ACHN (cell line): Measurements from ENCODE around the gene ALG12.

Source experiments
- DNase-seq: peaks from one replicate; pipeline ENCODE4 v3.0.0-alpha.2; 2015
- in situ Hi-C: cut with HindIII; loops from 2 replicates; pipeline ENCODE4 v1.10.0; 2017; ENCODE audit warnings: low sequenced_read_pairs, low pct_ligation_motif_present, low pct_unique_long_range_greater_than_20kb

The ALG12 gene

GRCh38 chr22:49884075-49884474, 34.2 kb downstream of the ALG12 start:
- no peak for DNase-seq
- in situ Hi-C loops, result no loop called here

- in situ Hi-C loops, result no loop called here
Measured at GRCh38 chr22:49883294-49883640, 35.0 kb downstream of the ALG12 start.

GRCh38 chr22:49882519-49883293, 35.5 kb downstream of the ALG12 start:
- DNase-seq, result no peak
- in situ Hi-C loops, result no loop called here

More at GRCh38 chr22:49883294-49883640, 35.0 kb downstream of the ALG12 start:
- DNase-seq, result no peak

- in situ Hi-C loops, result no loop called here
- DNase-seq, result no peak
Measured at GRCh38 chr22:49881856-49882255, 36.4 kb downstream of the ALG12 start.

- DNase-seq, result no peak
- in situ Hi-C loops, result no loop called here
Measured at GRCh38 chr22:49880281-49880680, 38.0 kb downstream of the ALG12 start.

- in situ Hi-C loops, result no loop called here
- DNase-seq, result no peak
Measured at GRCh38 chr22:49879871-49880270, 38.4 kb downstream of the ALG12 start.

- no peak for DNase-seq
- in situ Hi-C loops, result no loop called here
Measured at GRCh38 chr22:49878206-49878605, 40.0 kb downstream of the ALG12 start.

GRCh38 chr22:49877642-49878041, 40.6 kb downstream of the ALG12 start:
- in situ Hi-C loops, result no loop called here
- DNase-seq, result no peak

- in situ Hi-C loops, result no loop called here
Measured at GRCh38 chr22:49873228-49873940, 44.9 kb downstream of the ALG12 start.

GRCh38 chr22:49872347-49872746, 45.9 kb downstream of the ALG12 start:
- DNase-seq, result no peak
- in situ Hi-C loops, result no loop called here

More at GRCh38 chr22:49873228-49873940, 44.9 kb downstream of the ALG12 start:
- no peak for DNase-seq

GRCh38 chr22:49871482-49871881, 46.8 kb downstream of the ALG12 start:
- in situ Hi-C loops, result no loop called here
- no peak for DNase-seq

GRCh38 chr22:49869845-49870712, 48.2 kb downstream of the ALG12 start:
- DNase-seq, result no peak
- in situ Hi-C loops, result no loop called here

- in situ Hi-C loops, result no loop called here
- no peak for DNase-seq
Measured at GRCh38 chr22:49869086-49869830, 49.0 kb downstream of the ALG12 start.

- in situ Hi-C loops, result no loop called here
- DNase-seq, result no peak
Measured at GRCh38 chr22:49867303-49868265, 50.7 kb downstream of the ALG12 start.

GRCh38 chr22:49866646-49867045, 51.6 kb downstream of the ALG12 start:
- DNase-seq, result no peak
- in situ Hi-C loops, result no loop called here

- in situ Hi-C loops, result no loop called here
Measured at GRCh38 chr22:49866134-49866533, 52.1 kb downstream of the ALG12 start.

GRCh38 chr22:49865156-49865555, 53.1 kb downstream of the ALG12 start:
- no peak for DNase-seq
- in situ Hi-C loops, result no loop called here

More at GRCh38 chr22:49866134-49866533, 52.1 kb downstream of the ALG12 start:
- DNase-seq, result no peak
